Left colon (tissue), 2 donors: ENCODE data around the gene IFI27L1. TPM values are rescaled to one million over a fixed set of nuclear protein-coding genes. Genes with fewer than 3 reads are reported as not detected.
A peak's percentile ranks its signal among the peaks of the same experiment; 100 is the strongest.

ENCODE experiments used
- ATAC-seq: fragments of 200-7000 bp; cut with Tn5 transposase; one replicate; pipeline ENCODE4 v1.9.1; 2020; ENCODE audit warnings: mild to moderate bottlenecking, moderate library complexity
- DNase-seq, 2 donors: peaks; one replicate each; pipeline ENCODE4 v3.0.0-alpha.2; 2020
- intact Hi-C, 2 donors: fragments of 100-400 bp; cut with DNase I in 1 of 2; cut with micrococcal nuclease in 1 of 2; formaldehyde crosslinking; loops; one replicate each; pipeline versions ENCODE4 v1.11.2 to v1.14.0; 2022; cut with DNase I, micrococcal nuclease
- total RNA-seq, 2 donors: library from RNA; stranded (reverse); fragmentation: NEBNext Ultra II Directional; extraction: Animal tissue kit (Norgen Biotek cat#: 25700); gene quantifications; one replicate each; pipeline ENCODE4 v1.2.1, GENCODE V29; 2021
- donor health status: DM: no; HTN: no; CAD: no.
- donor health status: DM: yes; HTN: yes; CAD: no.

Gene IFI27L1
- total RNA-seq, 2 donors from 2014 or later = 33.9 to 40.5 TPM

GRCh38 chr14:94103554-94104150 lies 22.5 kb downstream of the IFI27L1 start:
- intact Hi-C loops = no loop called here
- DNase-seq (no peak), ATAC-seq (no peak)

- ATAC-seq (no peak), DNase-seq (no peak)
- intact Hi-C loops = no loop called here
Observed at GRCh38 chr14:94104731-94105130, 23.6 kb downstream of the IFI27L1 start.

GRCh38 chr14:94109915-94110250 lies 28.8 kb downstream of the IFI27L1 start:
- intact Hi-C loops = no loop called here
- DNase-seq (no peak), ATAC-seq (no peak)

- peak; percentile 75 for ATAC-seq
- intact Hi-C loops = no loop called here
- DNase-seq = peak; percentile 70 to 86
Observed at GRCh38 chr14:94110552-94111181, 29.6 kb downstream of the IFI27L1 start, which contains the start of gene IFI27. TSS of gene IFI27 (plus strand) at chr14:94110736.

GRCh38 chr14:94111276-94112095 lies 30.4 kb downstream of the IFI27L1 start:
- DNase-seq = peak in 1 of 2 donors; percentile 22
- intact Hi-C loops = no loop called here
- no peak for ATAC-seq

GRCh38 chr14:94112513-94113063 lies 31.5 kb downstream of the IFI27L1 start:
- ATAC-seq = peak; percentile 22
- intact Hi-C loops = no loop called here
- peak in 1 of 2 donors; percentile 46 for DNase-seq

GRCh38 chr14:94113073-94113472 lies 32.0 kb downstream of the IFI27L1 start:
- DNase-seq (peak in 1 of 2 donors; percentile 20), ATAC-seq (peak; percentile 42)
- intact Hi-C loops = no loop called here

GRCh38 chr14:94113490-94113889 lies 32.4 kb downstream of the IFI27L1 start:
- peak; percentile 57 for ATAC-seq
- DNase-seq = peak; percentile 73 to 79
- intact Hi-C loops = no loop called here

GRCh38 chr14:94113908-94114588 lies 32.9 kb downstream of the IFI27L1 start:
- no peak for DNase-seq
- intact Hi-C loops = no loop called here
- ATAC-seq = no peak

GRCh38 chr14:94114589-94115057 lies 33.5 kb downstream of the IFI27L1 start:
- no peak for DNase-seq
- no peak for ATAC-seq
- intact Hi-C loops = no loop called here

GRCh38 chr14:94115058-94115591 lies 34.0 kb downstream of the IFI27L1 start:
- intact Hi-C loops = no loop called here

GRCh38 chr14:94115631-94116030 lies 34.5 kb downstream of the IFI27L1 start:
- DNase-seq (no peak), ATAC-seq (no peak)
- intact Hi-C loops = no loop called here

More at GRCh38 chr14:94115058-94115591, 34.0 kb downstream of the IFI27L1 start:
- ATAC-seq (peak; percentile 59), DNase-seq (peak in 1 of 2 donors; percentile 52)

GRCh38 chr14:94116701-94117100 lies 35.6 kb downstream of the IFI27L1 start:
- intact Hi-C loops = no loop called here
- DNase-seq = no peak
- no peak for ATAC-seq

- DNase-seq (no peak), ATAC-seq (no peak)
- intact Hi-C loops = no loop called here
Observed at GRCh38 chr14:94117856-94118255, 36.7 kb downstream of the IFI27L1 start.

- intact Hi-C loops = no loop called here
- no peak for ATAC-seq
- no peak for DNase-seq
Observed at GRCh38 chr14:94119071-94119470, 38.0 kb downstream of the IFI27L1 start.

GRCh38 chr14:94120667-94121340 lies 39.7 kb downstream of the IFI27L1 start:
- DNase-seq = no peak
- intact Hi-C loops = no loop called here
- ATAC-seq = no peak

GRCh38 chr14:94121485-94121884 lies 40.4 kb downstream of the IFI27L1 start:
- ATAC-seq (no peak), DNase-seq (no peak)
- intact Hi-C loops = no loop called here

- no peak for DNase-seq
- no peak for ATAC-seq
- intact Hi-C loops = no loop called here
Observed at GRCh38 chr14:94122438-94122837, 41.3 kb downstream of the IFI27L1 start.
